ENCODE results near the gene HTR3D. TPM values are rescaled to one million over a fixed set of nuclear protein-coding genes. Genes with fewer than 3 reads are reported as not detected.

HTR3D gene
- polyA plus RNA-seq, 1 donor from 2014 or later = not detected

DNA sequence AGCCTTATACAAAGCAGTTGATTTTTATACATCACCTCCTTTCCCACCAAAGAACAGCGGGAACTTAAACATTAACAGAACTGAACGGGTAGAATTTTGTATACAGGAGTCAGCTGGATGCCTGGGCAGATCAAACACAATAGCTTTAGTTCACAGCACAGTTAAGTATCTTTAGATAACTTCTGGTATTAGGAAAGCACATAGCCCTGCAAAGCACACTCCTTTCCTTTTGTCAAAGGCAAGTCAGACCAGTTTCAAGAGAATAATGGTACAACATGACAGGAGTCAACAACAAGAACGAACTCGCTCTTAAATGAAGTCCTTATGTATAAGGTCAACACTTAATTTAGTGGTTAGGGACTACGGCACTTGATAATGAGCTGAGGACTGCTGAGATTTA is 40.1 kb upstream of the HTR3D start:
- Histone ChIP-seq H3K27ac (ENCODE audit: low read length) (no peak overlapping the region), H3K4me3 (ENCODE audit: low read length) (no peak overlapping the region), H4K20me1 (ENCODE audit: insufficient read depth) (no peaks in the 10 kb centered on the region), H2AFZ (ENCODE audit: low read depth, low read length) (no peak overlapping the region), H3K27me3 (ENCODE audit: insufficient read depth, low read depth, low read length) (no peaks in the 10 kb centered on the region), H3K9me3 (ENCODE audit: low read length) (no peaks in the 10 kb centered on the region), H3K9ac (ENCODE audit: low read length) (no peak overlapping the region), H3K4me2 (ENCODE audit: low read length) (no peak overlapping the region), H3F3A (ENCODE audit: insufficient read depth, low read length, poor library complexity, severe bottlenecking) (no peaks in the 10 kb centered on the region), H3K79me2 (replicated peaks; ENCODE audit: insufficient read depth, low read length) (no peaks in the 10 kb centered on the region), H3K9me2 (ENCODE audit: insufficient read depth, low read length) (no peaks in the 10 kb centered on the region), H3K36me3 (ENCODE audit: insufficient read depth, low read length) (no peaks in the 10 kb centered on the region)
- TF ChIP-seq SMC3 (conservative IDR thresholded peaks at IDR 0.05; ENCODE audit: poor library complexity) (no peak), EP300 (conservative IDR thresholded peaks at IDR 0.05; ENCODE audit: poor library complexity, severe bottlenecking) (no peak), MXI1 (conservative IDR thresholded peaks at IDR 0.05; ENCODE audit: poor library complexity, severe bottlenecking) (no peak), EZH2 (IDR thresholded peaks at IDR 0.05; ENCODE audit: borderline replicate concordance, insufficient read depth, low read length, poor library complexity, severe bottlenecking) (no peak), POLR2AphosphoS5 (IDR thresholded peaks at IDR 0.05) (no peak), RAD21 (conservative IDR thresholded peaks at IDR 0.05) (no peak), TAF1 (IDR thresholded peaks at IDR 0.05; ENCODE audit: low read depth) (no peak)
- TF ChIP-seq, protein P1, sequence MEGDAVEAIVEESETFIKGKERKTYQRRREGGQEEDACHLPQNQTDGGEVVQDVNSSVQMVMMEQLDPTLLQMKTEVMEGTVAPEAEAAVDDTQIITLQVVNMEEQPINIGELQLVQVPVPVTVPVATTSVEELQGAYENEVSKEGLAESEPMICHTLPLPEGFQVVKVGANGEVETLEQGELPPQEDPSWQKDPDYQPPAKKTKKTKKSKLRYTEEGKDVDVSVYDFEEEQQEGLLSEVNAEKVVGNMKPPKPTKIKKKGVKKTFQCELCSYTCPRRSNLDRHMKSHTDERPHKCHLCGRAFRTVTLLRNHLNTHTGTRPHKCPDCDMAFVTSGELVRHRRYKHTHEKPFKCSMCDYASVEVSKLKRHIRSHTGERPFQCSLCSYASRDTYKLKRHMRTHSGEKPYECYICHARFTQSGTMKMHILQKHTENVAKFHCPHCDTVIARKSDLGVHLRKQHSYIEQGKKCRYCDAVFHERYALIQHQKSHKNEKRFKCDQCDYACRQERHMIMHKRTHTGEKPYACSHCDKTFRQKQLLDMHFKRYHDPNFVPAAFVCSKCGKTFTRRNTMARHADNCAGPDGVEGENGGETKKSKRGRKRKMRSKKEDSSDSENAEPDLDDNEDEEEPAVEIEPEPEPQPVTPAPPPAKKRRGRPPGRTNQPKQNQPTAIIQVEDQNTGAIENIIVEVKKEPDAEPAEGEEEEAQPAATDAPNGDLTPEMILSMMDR (IDR thresholded peaks at IDR 0.05; ENCODE audit: poor library complexity, severe bottlenecking) = no peak
- TF ChIP-seq, protein P2, sequence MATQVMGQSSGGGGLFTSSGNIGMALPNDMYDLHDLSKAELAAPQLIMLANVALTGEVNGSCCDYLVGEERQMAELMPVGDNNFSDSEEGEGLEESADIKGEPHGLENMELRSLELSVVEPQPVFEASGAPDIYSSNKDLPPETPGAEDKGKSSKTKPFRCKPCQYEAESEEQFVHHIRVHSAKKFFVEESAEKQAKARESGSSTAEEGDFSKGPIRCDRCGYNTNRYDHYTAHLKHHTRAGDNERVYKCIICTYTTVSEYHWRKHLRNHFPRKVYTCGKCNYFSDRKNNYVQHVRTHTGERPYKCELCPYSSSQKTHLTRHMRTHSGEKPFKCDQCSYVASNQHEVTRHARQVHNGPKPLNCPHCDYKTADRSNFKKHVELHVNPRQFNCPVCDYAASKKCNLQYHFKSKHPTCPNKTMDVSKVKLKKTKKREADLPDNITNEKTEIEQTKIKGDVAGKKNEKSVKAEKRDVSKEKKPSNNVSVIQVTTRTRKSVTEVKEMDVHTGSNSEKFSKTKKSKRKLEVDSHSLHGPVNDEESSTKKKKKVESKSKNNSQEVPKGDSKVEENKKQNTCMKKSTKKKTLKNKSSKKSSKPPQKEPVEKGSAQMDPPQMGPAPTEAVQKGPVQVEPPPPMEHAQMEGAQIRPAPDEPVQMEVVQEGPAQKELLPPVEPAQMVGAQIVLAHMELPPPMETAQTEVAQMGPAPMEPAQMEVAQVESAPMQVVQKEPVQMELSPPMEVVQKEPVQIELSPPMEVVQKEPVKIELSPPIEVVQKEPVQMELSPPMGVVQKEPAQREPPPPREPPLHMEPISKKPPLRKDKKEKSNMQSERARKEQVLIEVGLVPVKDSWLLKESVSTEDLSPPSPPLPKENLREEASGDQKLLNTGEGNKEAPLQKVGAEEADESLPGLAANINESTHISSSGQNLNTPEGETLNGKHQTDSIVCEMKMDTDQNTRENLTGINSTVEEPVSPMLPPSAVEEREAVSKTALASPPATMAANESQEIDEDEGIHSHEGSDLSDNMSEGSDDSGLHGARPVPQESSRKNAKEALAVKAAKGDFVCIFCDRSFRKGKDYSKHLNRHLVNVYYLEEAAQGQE (IDR thresholded peaks at IDR 0.05; ENCODE audit: borderline replicate concordance) = no peak

DNA sequence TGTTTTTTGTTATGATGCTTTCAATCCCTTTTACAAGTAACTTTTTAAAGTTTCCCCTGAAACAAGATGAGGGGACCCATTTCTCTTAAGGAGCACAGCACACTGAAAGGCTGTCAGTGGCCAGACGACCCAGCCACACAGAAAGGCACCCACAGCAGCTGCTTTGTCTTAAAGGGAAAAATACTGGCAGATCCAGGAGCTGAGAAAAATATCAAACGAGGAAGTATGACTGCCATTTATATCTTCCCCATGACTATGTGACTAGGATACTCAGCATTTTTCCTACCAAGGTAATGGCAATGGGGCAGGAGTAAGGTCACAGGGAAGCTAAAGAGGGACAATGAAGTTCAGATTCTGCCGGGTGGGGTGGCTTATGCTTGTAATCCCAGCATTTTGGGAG is 29.8 kb upstream of the HTR3D start:
- no peak overlapping the region for H3K4me3 ChIP-seq (ENCODE audit: low read length)
- no peaks in the 10 kb centered on the region for H3K27me3 ChIP-seq (ENCODE audit: insufficient read depth, low read depth, low read length)

More for the DNA sequence above, 29.8 kb upstream of the HTR3D start:
- Histone ChIP-seq H3F3A (ENCODE audit: insufficient read depth, low read length, poor library complexity, severe bottlenecking) (no peaks in the 10 kb centered on the region), H3K36me3 (ENCODE audit: insufficient read depth, low read length) (no peaks in the 10 kb centered on the region), H3K9ac (ENCODE audit: low read length) (no peak overlapping the region), H3K9me3 (ENCODE audit: low read length) (no peaks in the 10 kb centered on the region), H2AFZ (ENCODE audit: low read depth, low read length) (no peak overlapping the region), H3K27ac (ENCODE audit: low read length) (no peak overlapping the region), H3K9me2 (ENCODE audit: insufficient read depth, low read length) (no peaks in the 10 kb centered on the region), H3K79me2 (replicated peaks; ENCODE audit: insufficient read depth, low read length) (peaks cover 7% of the 10 kb centered on the region), H3K4me2 (ENCODE audit: low read length) (no peak overlapping the region), H4K20me1 (ENCODE audit: insufficient read depth) (no peaks in the 10 kb centered on the region)
- TF ChIP-seq POLR2AphosphoS5 (IDR thresholded peaks at IDR 0.05) (no peak), EP300 (conservative IDR thresholded peaks at IDR 0.05; ENCODE audit: poor library complexity, severe bottlenecking) (no peak), RAD21 (conservative IDR thresholded peaks at IDR 0.05) (no peak)
- TF ChIP-seq, protein P2 (IDR thresholded peaks at IDR 0.05; ENCODE audit: borderline replicate concordance) = no peak
